Measurements from ENCODE around the gene GRK7.

Gene GRK7, protein sequence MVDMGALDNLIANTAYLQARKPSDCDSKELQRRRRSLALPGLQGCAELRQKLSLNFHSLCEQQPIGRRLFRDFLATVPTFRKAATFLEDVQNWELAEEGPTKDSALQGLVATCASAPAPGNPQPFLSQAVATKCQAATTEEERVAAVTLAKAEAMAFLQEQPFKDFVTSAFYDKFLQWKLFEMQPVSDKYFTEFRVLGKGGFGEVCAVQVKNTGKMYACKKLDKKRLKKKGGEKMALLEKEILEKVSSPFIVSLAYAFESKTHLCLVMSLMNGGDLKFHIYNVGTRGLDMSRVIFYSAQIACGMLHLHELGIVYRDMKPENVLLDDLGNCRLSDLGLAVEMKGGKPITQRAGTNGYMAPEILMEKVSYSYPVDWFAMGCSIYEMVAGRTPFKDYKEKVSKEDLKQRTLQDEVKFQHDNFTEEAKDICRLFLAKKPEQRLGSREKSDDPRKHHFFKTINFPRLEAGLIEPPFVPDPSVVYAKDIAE (N-terminal part only)

GRCh38 chr3:141763088-141763750 lies at the start of gene GRK7:
TSS of gene GRK7 (plus strand) at chr3:141763408. CDS start at chr3:141778285, 14,877 bp downstream.
- DNase-seq: no peak

DNA sequence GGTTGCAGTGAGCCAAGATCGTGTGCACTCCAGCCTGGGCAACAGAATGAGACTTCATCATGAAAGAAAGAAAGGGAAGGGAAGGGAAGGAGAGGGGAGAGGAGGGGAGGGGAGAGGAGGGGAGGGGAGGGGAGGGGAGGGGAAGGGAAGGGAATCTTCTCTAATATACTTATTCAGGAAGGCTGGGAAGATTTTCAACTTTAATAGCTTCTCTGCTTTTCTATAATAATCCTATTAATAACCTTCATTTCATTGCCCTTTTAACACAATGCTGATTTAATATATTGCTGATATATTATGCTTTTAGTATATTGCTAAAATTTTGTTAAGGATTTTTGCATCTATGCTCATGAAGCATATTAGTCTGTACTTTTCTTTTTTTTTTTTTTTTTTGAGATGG lies 48.5 kb upstream of the GRK7 start:
- DNase-seq: no peak

- no peak for DNase-seq
These were observed 41.1 kb upstream of the GRK7 start for GRCh38 chr3:141722081-141722480.

GRCh38 chr3:141722648-141723047 lies 40.6 kb upstream of the GRK7 start:
- DNase-seq: no peak

- no peak for DNase-seq
These were observed 40.0 kb upstream of the GRK7 start for GRCh38 chr3:141723255-141723654.

- DNase-seq: no peak
These were observed 39.0 kb upstream of the GRK7 start for GRCh38 chr3:141724186-141724585.

GRCh38 chr3:141725036-141725435 lies 38.2 kb upstream of the GRK7 start:
- DNase-seq: no peak

- DNase-seq: no peak
These were observed 36.7 kb upstream of the GRK7 start for GRCh38 chr3:141726483-141726882.

DNA sequence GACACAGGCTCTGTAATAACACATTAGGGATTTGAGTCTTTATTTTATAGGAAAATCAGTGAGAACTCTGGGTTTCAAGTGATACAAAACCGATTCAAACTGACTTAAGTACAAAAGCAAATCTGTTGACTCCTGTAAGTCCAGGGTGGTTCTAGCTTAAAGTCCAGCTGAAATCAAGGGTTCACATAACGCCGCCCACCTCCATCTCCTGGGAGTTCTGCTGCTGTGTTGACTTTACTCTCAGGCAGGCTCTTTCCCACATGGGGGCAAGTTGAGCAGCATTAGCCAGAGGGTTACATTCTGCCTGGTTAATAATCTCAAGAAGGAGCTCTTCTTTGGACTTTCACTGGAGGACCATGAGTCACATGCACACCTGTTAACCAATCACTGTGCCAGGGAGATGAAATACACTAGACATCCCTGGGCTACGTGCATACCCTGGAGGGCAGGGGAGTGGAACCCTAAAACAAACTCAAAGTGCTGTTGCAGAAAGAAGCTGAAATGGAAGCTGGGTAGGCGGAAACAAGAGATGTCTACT lies 34.8 kb upstream of the GRK7 start:
- no peak for DNase-seq

GRCh38 chr3:141729240-141729639 lies 34.0 kb upstream of the GRK7 start:
- no peak for DNase-seq

DNA sequence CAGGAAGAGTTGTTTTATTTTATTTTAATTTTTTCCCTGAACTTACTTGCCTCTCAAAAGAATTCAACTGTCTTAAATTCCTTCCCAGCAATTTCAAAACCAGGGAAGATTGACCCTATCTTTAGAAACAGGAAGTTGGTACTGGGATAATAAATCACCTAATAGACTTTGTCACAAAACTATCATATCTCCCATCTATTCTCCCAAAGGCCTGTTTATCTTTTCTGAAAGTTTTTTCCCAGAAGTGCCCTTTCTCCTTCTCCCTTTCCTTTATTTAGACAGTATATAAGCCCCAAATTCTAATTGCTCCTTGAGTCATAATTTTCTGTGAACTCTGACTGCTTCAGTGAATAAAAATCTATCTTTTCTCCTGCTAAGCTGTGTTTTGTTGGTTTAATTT lies 28.0 kb upstream of the GRK7 start:
- DNase-seq: no peak

GRCh38 chr3:141735770-141736465 lies 27.3 kb upstream of the GRK7 start:
- DNase-seq: no peak

- no peak for DNase-seq
These were observed 26.1 kb upstream of the GRK7 start for GRCh38 chr3:141737093-141737492.

DNA sequence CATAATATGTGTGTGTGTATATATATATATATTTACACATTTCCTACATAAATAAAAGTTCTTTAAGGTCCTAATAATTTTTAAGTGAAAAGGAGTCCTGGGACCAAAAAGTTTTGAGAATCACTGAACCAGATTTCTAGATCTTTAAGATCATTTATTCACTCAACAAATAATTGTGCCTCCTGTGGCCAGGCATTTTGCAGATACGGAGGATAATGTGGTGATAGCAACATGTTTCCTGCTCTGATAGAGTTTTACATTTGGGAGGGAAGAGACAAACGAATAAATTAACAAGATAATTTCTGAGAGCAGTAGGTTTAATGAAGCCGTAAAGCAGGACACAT lies 25.6 kb upstream of the GRK7 start:
- no peak for DNase-seq

DNA sequence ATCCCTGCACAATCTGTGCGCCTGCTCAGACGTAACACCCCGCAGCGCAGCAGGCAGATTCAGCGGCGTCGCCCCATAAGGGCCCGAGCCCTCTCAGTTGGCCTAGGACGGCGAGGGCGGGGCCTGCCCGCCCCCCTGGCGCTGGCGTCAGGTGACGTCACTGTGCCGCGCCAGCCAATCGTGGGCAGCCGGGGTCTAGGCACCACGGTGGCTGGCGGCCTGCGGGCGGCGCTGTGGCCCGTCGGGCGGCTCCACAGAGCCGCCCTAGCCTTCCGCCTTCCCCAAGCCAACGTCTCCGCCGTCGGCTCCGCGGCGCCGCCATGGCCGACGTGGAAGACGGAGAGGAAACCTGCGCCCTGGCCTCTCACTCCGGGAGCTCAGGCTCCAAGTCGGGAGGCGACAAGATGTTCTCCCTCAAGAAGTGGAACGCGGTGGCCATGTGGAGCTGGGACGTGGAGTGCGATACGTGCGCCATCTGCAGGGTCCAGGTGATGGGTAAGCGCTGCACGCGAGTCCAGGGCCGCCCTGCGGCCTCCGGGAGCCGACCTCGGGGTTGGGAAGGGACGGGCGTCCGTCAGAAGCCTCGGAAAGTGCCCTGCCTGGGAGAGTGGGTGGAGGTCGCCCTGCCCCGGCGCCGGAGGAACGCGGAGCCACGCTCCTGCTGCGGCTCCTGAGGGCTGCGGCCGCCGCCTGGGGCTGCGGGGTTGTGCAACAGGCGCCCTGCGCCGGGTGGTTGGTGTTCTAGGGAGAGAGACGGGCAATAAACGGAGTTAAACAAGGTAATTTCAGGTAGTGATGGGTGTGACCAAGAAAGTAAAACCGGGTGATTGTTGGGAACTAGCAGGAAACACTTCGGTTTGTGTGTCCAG lies 25.0 kb upstream of the GRK7 start, which contains the start of gene RNF7:
RNF7 (plus strand) TSS at position 277 of the 869 bp plus-strand sequence; CDS start at position 321, 44 bp downstream.
- DNase-seq: peak; percentile 88 to 98 (median 94)

DNA sequence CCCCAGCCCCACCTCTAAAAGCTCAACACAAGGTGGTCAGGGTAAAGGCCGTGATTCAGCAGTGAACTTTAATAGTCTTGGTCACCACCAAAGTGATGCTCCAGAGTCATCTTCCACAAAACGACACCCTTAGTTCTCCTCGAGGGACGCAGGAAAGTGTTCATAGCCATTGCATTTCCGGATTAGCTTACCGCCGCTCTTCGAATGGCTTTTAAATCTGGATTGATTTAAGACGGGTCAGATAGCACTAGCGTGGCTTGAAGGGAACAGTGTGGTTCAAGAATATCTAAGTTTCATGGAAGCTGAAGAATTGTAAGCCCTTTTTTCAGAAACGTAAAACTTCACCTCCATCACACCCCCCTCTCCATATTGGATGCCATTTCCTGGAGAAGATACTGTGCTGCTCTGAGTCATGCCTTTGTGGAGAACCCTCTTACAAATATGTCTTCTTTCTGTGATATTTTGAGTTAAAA lies 24.3 kb upstream of the GRK7 start:
- DNase-seq: no peak

DNA sequence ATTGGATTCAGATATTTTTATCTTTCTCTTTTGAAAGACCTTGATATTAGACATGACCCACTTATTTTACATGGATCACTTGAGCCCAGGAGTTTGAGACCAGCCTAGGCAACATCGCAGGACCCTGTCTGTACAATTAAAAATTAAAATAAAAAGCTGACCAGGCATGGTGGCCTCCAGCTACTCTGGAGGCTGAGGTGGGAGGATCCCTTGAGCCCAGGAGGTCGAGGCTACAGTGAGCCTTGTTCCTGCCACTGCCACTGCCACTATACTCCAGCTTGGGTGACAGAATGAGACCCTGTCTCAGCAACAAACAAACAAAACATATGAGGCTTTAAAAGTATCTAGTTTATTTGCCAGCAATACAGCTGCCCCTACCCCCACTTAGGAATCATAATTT lies 23.5 kb upstream of the GRK7 start:
- DNase-seq: no peak

GRCh38 chr3:141740349-141740748 lies 22.9 kb upstream of the GRK7 start:
- no peak for DNase-seq

DNA sequence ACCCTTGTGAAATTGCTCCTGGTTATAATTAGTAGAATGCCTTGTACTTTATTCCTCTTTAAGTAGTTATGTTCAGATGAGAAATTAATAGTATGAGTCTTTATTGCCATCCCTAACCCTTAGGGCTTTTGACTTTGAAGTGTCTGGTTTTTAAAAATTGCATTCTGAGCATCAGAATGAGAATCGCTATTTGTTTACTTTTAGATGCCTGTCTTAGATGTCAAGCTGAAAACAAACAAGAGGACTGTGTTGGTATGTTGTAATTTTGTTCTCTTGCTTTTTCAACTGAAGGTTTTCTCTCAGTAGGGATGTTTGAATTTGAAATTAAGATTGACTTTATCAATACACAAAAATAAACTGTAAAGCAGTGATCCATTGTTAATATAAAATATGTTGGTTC lies 19.9 kb upstream of the GRK7 start:
- DNase-seq: no peak

DNA sequence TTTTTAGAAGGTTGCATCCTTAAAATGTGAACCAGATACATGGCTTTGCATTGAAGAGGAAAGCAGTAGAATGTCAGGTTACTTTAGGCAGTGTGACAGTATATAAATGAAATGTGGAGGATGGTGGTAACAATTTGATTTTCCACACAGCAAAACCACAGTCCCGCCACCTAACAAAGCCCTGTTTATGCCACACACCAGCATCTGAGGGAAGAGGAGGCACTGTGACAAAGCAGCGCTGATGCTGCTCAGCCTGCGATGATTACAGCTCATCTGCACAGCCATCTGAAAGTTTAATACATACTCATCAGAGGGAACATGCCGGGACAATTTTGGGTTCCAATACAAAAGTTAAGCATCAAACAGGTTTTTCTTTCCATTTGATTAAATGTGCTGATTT lies 16.2 kb upstream of the GRK7 start:
- no peak for DNase-seq

GRCh38 chr3:141753399-141753798 lies 9.8 kb upstream of the GRK7 start:
- DNase-seq: no peak

GRCh38 chr3:141754032-141754431 lies 9.2 kb upstream of the GRK7 start:
- no peak for DNase-seq

All from activated CD4-positive, CD25-positive, alpha-beta regulatory T cell (primary cell).